Stimulated activated CD4-positive, alpha-beta T cell treated with anti-CD3 and anti-CD28 coated beads, Interleukin-15, amount 100 ng/mL, for 48 hours (primary cell): ENCODE measurements around the gene GALNT7.

Source experiments
- DNase-seq, 2 donors: peaks; one replicate each; pipeline ENCODE4 v3.0.0-alpha.2; 2020; ENCODE audit warnings: low read depth in 2 of 2

GALNT7 gene

GRCh38 chr4:173345648-173346047, 177.0 kb downstream of the GALNT7 start:
- no peak for DNase-seq

GRCh38 chr4:173346074-173346473, 177.5 kb downstream of the GALNT7 start:
- DNase-seq = no peak

- DNase-seq = no peak
Observed at GRCh38 chr4:173347467-173347866, 178.9 kb downstream of the GALNT7 start.

GRCh38 chr4:173357939-173358338, 189.3 kb downstream of the GALNT7 start:
- no peak for DNase-seq

- DNase-seq = no peak
Observed at GRCh38 chr4:173360587-173361221, 192.1 kb downstream of the GALNT7 start.

- DNase-seq = no peak
Observed at GRCh38 chr4:173362666-173363065, 194.1 kb downstream of the GALNT7 start.

- no peak for DNase-seq
Observed at GRCh38 chr4:173365359-173365996, 196.9 kb downstream of the GALNT7 start.

GRCh38 chr4:173367285-173367684, 198.7 kb downstream of the GALNT7 start:
- DNase-seq = no peak

- DNase-seq = no peak
Observed at GRCh38 chr4:173367946-173368345, 199.3 kb downstream of the GALNT7 start.

- peak; percentile 40 to 44 for DNase-seq
Observed at GRCh38 chr4:173370130-173370476, 201.5 kb downstream of the GALNT7 start.

GRCh38 chr4:173370477-173371291, 202.1 kb downstream of the GALNT7 start, which contains the start of gene SAP30:
Gene SAP30 (plus strand): TSS chr4:173370954. CDS start chr4:173371183, 229 bp downstream.
- peak; percentile 92 to 93 for DNase-seq

GRCh38 chr4:173371292-173372192, 202.9 kb downstream of the GALNT7 start:
- peak in 1 of 2 donors; percentile 14 for DNase-seq
